Measurements from ENCODE around the gene PDCL3. TPM values are rescaled to one million over a fixed set of nuclear protein-coding genes. Genes with fewer than 3 reads are reported as not detected.

Gene PDCL3
- polyA plus RNA-seq, 1 of the 3 experiments (the other 2 are of a cell fraction), result 32.8 TPM

- H2AFZ ChIP-seq (ENCODE audit: low read depth), result peak overlapping the region; percentile 99
- WGBS (ENCODE audit: low lambda C conversion rate), result 10% methylated on average over 23 of the region's 24 CpGs
Observed at GRCh38 chr2:100563407-100564247, 834 bp downstream of the PDCL3 start.

GRCh38 chr2:100568989-100569388, 6.2 kb downstream of the PDCL3 start:
- Histone ChIP-seq H3K9me2 (no peaks in the 10 kb centered on the region), H4K20me1 (ENCODE audit: insufficient read depth) (no peaks in the 10 kb centered on the region), H3F3A (replicated peaks; ENCODE audit: insufficient read depth) (no peaks in the 10 kb centered on the region), H3K36me3 (replicated peaks in 1 of 2; ENCODE audit: control insufficient read depth in 1 of 2, insufficient read depth in 2 of 2, low read length in 1 of 2) (peaks cover 17 to 33% of the 10 kb centered on the region in 2 experiments), H2AFZ (ENCODE audit: low read depth) (no peak overlapping the region), H3K27me3 (ENCODE audit: insufficient read depth) (no peaks in the 10 kb centered on the region), H3K27ac (ENCODE audit: low read depth in 2 of 2, low read length in 1 of 2) (no peak overlapping the region), H3K9me3 (no peaks in the 10 kb centered on the region), H3K4me1 (ENCODE audit: control insufficient read depth in 1 of 2, insufficient read depth in 2 of 2, low read depth in 1 of 2, low read length in 1 of 2) (peaks cover 0 to under 1% of the 10 kb centered on the region in 2 experiments; a peak in 1 of 4 replicates), H3K9ac (no peak overlapping the region), H3K4me3 (ENCODE audit: low read depth in 2 of 2, low read length in 1 of 2) (no peak overlapping the region), H3K79me2 (ENCODE audit: insufficient read depth) (peaks cover 8% of the 10 kb centered on the region), H3K4me2 (no peak overlapping the region)
- POLR2A ChIA-PET, result no interaction called here
- CTCF ChIA-PET, result no interaction called here
- TF ChIP-seq REST (IDR thresholded peaks at IDR 0.05; ENCODE audit: low read depth, low read length), result no peak
- no peak for TF ChIP-seq GABPA (IDR thresholded peaks at IDR 0.05; ENCODE audit: low read depth)
- TF ChIP-seq YY1 (IDR thresholded peaks at IDR 0.05; ENCODE audit: low read depth), result no peak
- TF ChIP-seq, protein P1, sequence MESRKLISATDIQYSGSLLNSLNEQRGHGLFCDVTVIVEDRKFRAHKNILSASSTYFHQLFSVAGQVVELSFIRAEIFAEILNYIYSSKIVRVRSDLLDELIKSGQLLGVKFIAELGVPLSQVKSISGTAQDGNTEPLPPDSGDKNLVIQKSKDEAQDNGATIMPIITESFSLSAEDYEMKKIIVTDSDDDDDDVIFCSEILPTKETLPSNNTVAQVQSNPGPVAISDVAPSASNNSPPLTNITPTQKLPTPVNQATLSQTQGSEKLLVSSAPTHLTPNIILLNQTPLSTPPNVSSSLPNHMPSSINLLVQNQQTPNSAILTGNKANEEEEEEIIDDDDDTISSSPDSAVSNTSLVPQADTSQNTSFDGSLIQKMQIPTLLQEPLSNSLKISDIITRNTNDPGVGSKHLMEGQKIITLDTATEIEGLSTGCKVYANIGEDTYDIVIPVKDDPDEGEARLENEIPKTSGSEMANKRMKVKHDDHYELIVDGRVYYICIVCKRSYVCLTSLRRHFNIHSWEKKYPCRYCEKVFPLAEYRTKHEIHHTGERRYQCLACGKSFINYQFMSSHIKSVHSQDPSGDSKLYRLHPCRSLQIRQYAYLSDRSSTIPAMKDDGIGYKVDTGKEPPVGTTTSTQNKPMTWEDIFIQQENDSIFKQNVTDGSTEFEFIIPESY (IDR thresholded peaks at IDR 0.05; ENCODE audit: borderline replicate concordance, low read depth), result no peak
- no peak for TF ChIP-seq FOSL2 (IDR thresholded peaks at IDR 0.05; ENCODE audit: borderline replicate concordance, low read depth)
- no peak for TF ChIP-seq IRF3 (IDR thresholded peaks at IDR 0.05; ENCODE audit: low read depth, low read length)
- no peak for TF ChIP-seq USF2 (IDR thresholded peaks at IDR 0.05; ENCODE audit: borderline replicate concordance, low read depth, low read length)
- no peak for TF ChIP-seq GATA2 (CRISPR knock-in tag; IDR thresholded peaks at IDR 0.05)
- no peak for TF ChIP-seq RFX5 (IDR thresholded peaks at IDR 0.05; ENCODE audit: low read length)
- no peak for TF ChIP-seq CHD2 (IDR thresholded peaks at IDR 0.05; ENCODE audit: low read length, partially characterized antibody)
- no peak for TF ChIP-seq SMC3 (IDR thresholded peaks at IDR 0.05; ENCODE audit: low read depth, low read length)
- no peak for TF ChIP-seq CTCF (IDR thresholded peaks at IDR 0.05)
- TF ChIP-seq MAX (IDR thresholded peaks at IDR 0.05; ENCODE audit: low read depth), result no peak
- 95% methylated on average over 6 of the region's 6 CpGs for WGBS (ENCODE audit: low lambda C conversion rate)
- no peak for DNase-seq

More at GRCh38 chr2:100563407-100564247, 834 bp downstream of the PDCL3 start:
- peaks cover 0 to 9% of the 10 kb centered on the region in 2 experiments; a peak in 1 of 4 replicates for H3K4me1 ChIP-seq (ENCODE audit: control insufficient read depth in 1 of 2, insufficient read depth in 2 of 2, low read depth in 1 of 2, low read length in 1 of 2)
- H3F3A ChIP-seq (replicated peaks; ENCODE audit: insufficient read depth), result peaks cover 14% of the 10 kb centered on the region
- H3K27ac ChIP-seq (ENCODE audit: low read depth in 2 of 2, low read length in 1 of 2), result peak overlapping the region; percentile 77 to 95
- H3K9ac ChIP-seq, result peak overlapping the region; percentile 99
- peaks cover 0 to 11% of the 10 kb centered on the region in 2 experiments for H3K36me3 ChIP-seq (replicated peaks in 1 of 2; ENCODE audit: control insufficient read depth in 1 of 2, insufficient read depth in 2 of 2, low read length in 1 of 2)
- H3K9me2 ChIP-seq, result no peaks in the 10 kb centered on the region
- DNase-seq, result peak; percentile 47
- no peaks in the 10 kb centered on the region for H3K9me3 ChIP-seq
- peak overlapping the region; percentile 83 to 98 for H3K4me3 ChIP-seq (ENCODE audit: low read depth in 2 of 2, low read length in 1 of 2)
- peaks cover 16% of the 10 kb centered on the region for H3K79me2 ChIP-seq (ENCODE audit: insufficient read depth)
- no peaks in the 10 kb centered on the region for H3K27me3 ChIP-seq (ENCODE audit: insufficient read depth)
- CTCF ChIA-PET, result interaction anchor here (0.9 to 1.0 kb wide), 2 partner anchors 43 to 46 kb away, joined by 3 to 4 read pairs; no protein-coding TSS in a partner anchor
- H3K4me2 ChIP-seq, result peak overlapping the region; percentile 91
- no peak for TF ChIP-seq FOXM1 (IDR thresholded peaks at IDR 0.05; ENCODE audit: low read depth)
- TF ChIP-seq GATA2 (CRISPR knock-in tag; IDR thresholded peaks at IDR 0.05), result no peak
- POLR2A ChIA-PET, result interaction anchor here (0.7 to 1.6 kb wide), 7 partner anchors 11 to 439 kb away, joined by 3 to 16 read pairs (median 3); partner anchors contain the start of genes CHST10 and RPL31
- no peaks in the 10 kb centered on the region for H4K20me1 ChIP-seq (ENCODE audit: insufficient read depth)

Data from SK-N-SH (cell line).